ENCODE measurements around the gene SPACA7. TPM values are rescaled to one million over a fixed set of nuclear protein-coding genes. Genes with fewer than 3 reads are reported as not detected.

The SPACA7 gene
- total RNA-seq, 2 experiments from 2014 or later, result not detected

DNA sequence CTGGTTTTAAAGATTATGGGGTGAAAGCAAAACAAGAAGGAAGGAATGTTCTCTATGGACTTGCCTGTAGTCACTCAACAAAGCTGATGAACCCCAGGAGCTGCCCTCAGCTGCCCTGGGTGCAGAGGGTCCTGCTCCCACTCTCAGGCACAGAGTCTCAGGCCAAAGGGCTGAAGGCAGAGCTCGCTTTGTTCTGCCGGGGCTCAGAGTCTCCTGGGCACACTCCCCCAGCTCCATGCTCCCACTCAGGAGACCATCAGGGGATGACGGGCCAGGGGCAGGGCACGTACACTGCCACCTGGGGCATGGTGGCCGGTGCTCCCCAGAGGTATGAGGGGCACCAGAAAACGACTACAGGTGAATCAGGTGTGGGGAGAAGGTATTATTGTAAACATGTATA is 46.8 kb upstream of the SPACA7 start:
- POLR2A ChIA-PET, result no interaction called here
- Histone ChIP-seq H3K9me3 (ENCODE audit: control insufficient read depth in 1 of 2, insufficient read depth in 1 of 2, low read length in 2 of 2) (peaks cover 0 to 43% of the 10 kb centered on the region in 2 experiments), H3K4me3 (ENCODE audit: low read length) (no peak overlapping the region), H3K27ac (ENCODE audit: low read depth in 1 of 2, low read length in 2 of 2) (no peak overlapping the region), H3K36me3 (ENCODE audit: insufficient read depth, low read length) (no peaks in the 10 kb centered on the region), H3K27me3 (ENCODE audit: control insufficient read depth in 1 of 2, insufficient read depth in 2 of 2, low read length in 2 of 2) (peaks cover 23 to 26% of the 10 kb centered on the region in 2 experiments), H3K4me1 (ENCODE audit: insufficient read depth, low read length) (no peaks in the 10 kb centered on the region)
- Mint-ChIP-seq H3K9me3 (no peaks in the 10 kb centered on the region), H3K4me3 (no peak overlapping the region), H3K36me3 (ENCODE audit: low read depth) (no peaks in the 10 kb centered on the region), H3K27me3 (peaks cover 57% of the 10 kb centered on the region), H3K4me1 (ENCODE audit: low read depth) (no peaks in the 10 kb centered on the region), H3K27ac (no peak overlapping the region)
- DNase-seq, result no peak
- TF ChIP-seq, protein P1, sequence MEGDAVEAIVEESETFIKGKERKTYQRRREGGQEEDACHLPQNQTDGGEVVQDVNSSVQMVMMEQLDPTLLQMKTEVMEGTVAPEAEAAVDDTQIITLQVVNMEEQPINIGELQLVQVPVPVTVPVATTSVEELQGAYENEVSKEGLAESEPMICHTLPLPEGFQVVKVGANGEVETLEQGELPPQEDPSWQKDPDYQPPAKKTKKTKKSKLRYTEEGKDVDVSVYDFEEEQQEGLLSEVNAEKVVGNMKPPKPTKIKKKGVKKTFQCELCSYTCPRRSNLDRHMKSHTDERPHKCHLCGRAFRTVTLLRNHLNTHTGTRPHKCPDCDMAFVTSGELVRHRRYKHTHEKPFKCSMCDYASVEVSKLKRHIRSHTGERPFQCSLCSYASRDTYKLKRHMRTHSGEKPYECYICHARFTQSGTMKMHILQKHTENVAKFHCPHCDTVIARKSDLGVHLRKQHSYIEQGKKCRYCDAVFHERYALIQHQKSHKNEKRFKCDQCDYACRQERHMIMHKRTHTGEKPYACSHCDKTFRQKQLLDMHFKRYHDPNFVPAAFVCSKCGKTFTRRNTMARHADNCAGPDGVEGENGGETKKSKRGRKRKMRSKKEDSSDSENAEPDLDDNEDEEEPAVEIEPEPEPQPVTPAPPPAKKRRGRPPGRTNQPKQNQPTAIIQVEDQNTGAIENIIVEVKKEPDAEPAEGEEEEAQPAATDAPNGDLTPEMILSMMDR (IDR thresholded peaks at IDR 0.05), result no peak
- ATAC-seq (ENCODE audit: poor library complexity), result no peak
- CTCF ChIA-PET, result no interaction called here
- intact Hi-C loops (cut with DNase I, micrococcal nuclease), result no loop called here

GRCh38 chr13:112330066-112330465 is 46.1 kb upstream of the SPACA7 start:
- Mint-ChIP-seq H3K4me1 (ENCODE audit: low read depth) (no peaks in the 10 kb centered on the region), H3K27ac (no peak overlapping the region), H3K9me3 (no peaks in the 10 kb centered on the region), H3K4me3 (no peak overlapping the region), H3K36me3 (ENCODE audit: low read depth) (no peaks in the 10 kb centered on the region), H3K27me3 (peaks cover 54% of the 10 kb centered on the region)
- TF ChIP-seq, protein P1 (IDR thresholded peaks at IDR 0.05), result no peak
- CTCF ChIA-PET, result no interaction called here
- intact Hi-C loops (cut with DNase I, micrococcal nuclease), result no loop called here
- POLR2A ChIA-PET, result no interaction called here
- DNase-seq (no peak), ATAC-seq (ENCODE audit: poor library complexity) (no peak)
- Histone ChIP-seq H3K9me3 (ENCODE audit: control insufficient read depth in 1 of 2, insufficient read depth in 1 of 2, low read length in 2 of 2) (peaks cover 0 to 48% of the 10 kb centered on the region in 2 experiments), H3K4me1 (ENCODE audit: insufficient read depth, low read length) (no peaks in the 10 kb centered on the region), H3K27me3 (ENCODE audit: control insufficient read depth in 1 of 2, insufficient read depth in 2 of 2, low read length in 2 of 2) (peaks cover 27 to 32% of the 10 kb centered on the region in 2 experiments), H3K36me3 (ENCODE audit: insufficient read depth, low read length) (no peaks in the 10 kb centered on the region), H3K27ac (ENCODE audit: low read depth in 1 of 2, low read length in 2 of 2) (no peak overlapping the region), H3K4me3 (ENCODE audit: low read length) (no peak overlapping the region)

DNA sequence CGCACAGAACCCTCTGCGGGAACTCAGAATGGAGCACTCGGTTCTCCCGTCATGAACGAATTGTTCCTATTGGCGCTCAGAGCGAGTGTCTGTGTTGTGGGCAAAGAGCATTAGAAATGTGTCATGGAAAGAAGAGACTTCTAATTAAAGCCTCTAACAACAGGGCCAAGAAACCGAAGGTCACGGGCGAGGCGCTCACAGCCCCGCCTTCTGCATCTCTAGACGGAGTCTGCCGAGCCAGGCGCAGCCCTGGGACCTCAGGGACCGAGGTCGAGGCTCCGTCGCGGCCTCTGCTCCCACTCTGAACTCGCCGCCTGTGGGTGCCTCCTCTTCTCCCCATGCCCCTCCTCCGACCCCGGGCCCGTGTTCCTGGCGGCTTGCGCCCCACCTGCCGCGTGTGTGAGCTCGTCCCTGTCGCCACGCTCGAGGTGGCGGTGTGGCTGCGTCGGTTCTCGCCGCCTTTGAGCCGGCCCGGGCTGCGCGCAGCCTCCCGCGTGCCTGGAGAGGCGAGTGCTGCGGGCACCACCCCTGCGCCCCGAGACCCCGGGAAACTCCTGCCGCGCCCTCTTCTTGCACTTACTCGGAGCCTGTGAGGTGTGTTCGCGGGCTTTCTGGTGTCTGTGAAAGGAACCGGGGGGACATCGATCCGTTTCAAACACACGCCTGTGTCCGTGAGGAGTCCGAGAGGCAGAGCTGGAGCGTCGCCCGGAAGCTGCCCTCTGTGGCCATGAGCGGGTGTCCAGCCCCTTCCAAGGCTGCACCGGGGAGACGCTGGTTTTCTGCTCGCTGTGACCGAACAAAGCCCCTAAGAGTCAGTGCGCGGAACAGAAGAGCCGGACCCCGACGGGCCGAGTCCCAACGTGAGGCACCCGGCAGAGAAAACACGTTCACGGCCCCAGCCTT is 45.4 kb upstream of the SPACA7 start:
- CTCF ChIA-PET, result interaction anchor here (0.6 kb wide), 1 partner anchor 1317 kb away, joined by 3 read pairs; no protein-coding TSS in a partner anchor
- Mint-ChIP-seq H3K9me3 (no peaks in the 10 kb centered on the region), H3K27ac (no peak overlapping the region), H3K36me3 (ENCODE audit: low read depth) (no peaks in the 10 kb centered on the region), H3K4me1 (ENCODE audit: low read depth) (no peaks in the 10 kb centered on the region), H3K27me3 (peaks cover 49% of the 10 kb centered on the region), H3K4me3 (no peak overlapping the region)
- ATAC-seq (ENCODE audit: poor library complexity) (no peak), DNase-seq (no peak)
- Histone ChIP-seq H3K36me3 (ENCODE audit: insufficient read depth, low read length) (no peaks in the 10 kb centered on the region), H3K9me3 (ENCODE audit: control insufficient read depth in 1 of 2, insufficient read depth in 1 of 2, low read length in 2 of 2) (peaks cover 2 to 48% of the 10 kb centered on the region in 2 experiments), H3K4me3 (ENCODE audit: low read length) (no peak overlapping the region), H3K4me1 (ENCODE audit: insufficient read depth, low read length) (no peaks in the 10 kb centered on the region), H3K27ac (ENCODE audit: low read depth in 1 of 2, low read length in 2 of 2) (no peak overlapping the region), H3K27me3 (ENCODE audit: control insufficient read depth in 1 of 2, insufficient read depth in 2 of 2, low read length in 2 of 2) (peaks cover 27 to 32% of the 10 kb centered on the region in 2 experiments)
- POLR2A ChIA-PET, result no interaction called here
- TF ChIP-seq, protein P1 (IDR thresholded peaks at IDR 0.05), result no peak
- intact Hi-C loops (cut with DNase I, micrococcal nuclease), result no loop called here
